ENCODE data around the gene BTN3A1.
"Not testable (repeated sequence)": the region's sequence is repeated elsewhere in the genome, so short reads cannot be mapped to it uniquely, and the experiment has no call there.

The BTN3A1 gene

GRCh38 chr6:26457806-26458688, 56.0 kb downstream of the BTN3A1 start, which contains the start of gene BTN2A1:
BTN2A1 (plus strand) TSS chr6:26457955; CDS start chr6:26458637, 682 bp downstream.
- H3K27me3 Mint-ChIP-seq = no peaks in the 10 kb centered on the region
- H3K36me3 Mint-ChIP-seq (ENCODE audit: low read depth) = peaks cover 42% of the 10 kb centered on the region
- peaks cover 51% of the 10 kb centered on the region for H3K4me1 Mint-ChIP-seq (ENCODE audit: low read depth)
- H3K4me3 Mint-ChIP-seq = peak within 1 kb of the TSS; percentile 97
- no peaks in the 10 kb centered on the region for H3K9me3 Mint-ChIP-seq
- peak within 1 kb of the TSS; percentile 97 for H3K27ac Mint-ChIP-seq

GRCh38 chr6:26459023-26459810, 57.1 kb downstream of the BTN3A1 start:
- H3K4me3 Mint-ChIP-seq = peak overlapping the region; percentile 73

GRCh38 chr6:26461353-26461752, 59.3 kb downstream of the BTN3A1 start:
- peaks cover 74% of the 10 kb centered on the region for H3K36me3 Mint-ChIP-seq (ENCODE audit: low read depth)
- peaks cover 66% of the 10 kb centered on the region for H3K4me1 Mint-ChIP-seq (ENCODE audit: low read depth)
- not testable (repeated sequence) for H3K27me3 Mint-ChIP-seq, H3K27ac Mint-ChIP-seq, H3K9me3 Mint-ChIP-seq
- H3K4me3 Mint-ChIP-seq = peak overlapping the region; percentile 44

More at GRCh38 chr6:26459023-26459810, 57.1 kb downstream of the BTN3A1 start:
- Mint-ChIP-seq H3K27me3 (no peaks in the 10 kb centered on the region), H3K27ac (peak overlapping the region; percentile 26), H3K36me3 (ENCODE audit: low read depth) (peaks cover 53% of the 10 kb centered on the region), H3K9me3 (no peaks in the 10 kb centered on the region), H3K4me1 (ENCODE audit: low read depth) (peaks cover 62% of the 10 kb centered on the region)

GRCh38 chr6:26464014-26464413, 61.9 kb downstream of the BTN3A1 start:
- Mint-ChIP-seq H3K9me3 (no peaks in the 10 kb centered on the region), H3K4me1 (ENCODE audit: low read depth) (peaks cover 55% of the 10 kb centered on the region), H3K4me3 (no peak overlapping the region), H3K27ac (peak overlapping the region; percentile 21), H3K27me3 (no peaks in the 10 kb centered on the region), H3K36me3 (ENCODE audit: low read depth) (peaks cover 93% of the 10 kb centered on the region)

GRCh38 chr6:26464416-26465131, 62.5 kb downstream of the BTN3A1 start:
- H3K9me3 Mint-ChIP-seq = no peaks in the 10 kb centered on the region
- peaks cover 50% of the 10 kb centered on the region for H3K4me1 Mint-ChIP-seq (ENCODE audit: low read depth)
- peak overlapping the region; percentile 17 for H3K27ac Mint-ChIP-seq
- no peak overlapping the region for H3K4me3 Mint-ChIP-seq
- H3K36me3 Mint-ChIP-seq (ENCODE audit: low read depth) = peaks cover 91% of the 10 kb centered on the region
- no peaks in the 10 kb centered on the region for H3K27me3 Mint-ChIP-seq

All from stimulated activated naive CD8-positive, alpha-beta T cell treated with anti-CD3 and anti-CD28 coated beads, Interleukin-15, Interleukin-2, amounts not matched to agents 100 ng/mL and 50 ng/mL, for 24 hours (primary cell).